Stimulated activated CD8-positive, alpha-beta memory T cell treated with anti-CD3 and anti-CD28 coated beads, Interleukin-2, amount 100 ng/mL, for 48 hours (primary cell): ENCODE results near the gene GMIP.
"Not testable (repeated sequence)": the region's sequence is repeated elsewhere in the genome, so short reads cannot be mapped to it uniquely, and the experiment has no call there.

ENCODE experiments used
- DNase-seq, 2 donors: peaks; one replicate each; pipeline ENCODE4 v3.0.0-alpha.2; 2020; ENCODE audit warnings: low read depth in 2 of 2

GMIP gene

DNA sequence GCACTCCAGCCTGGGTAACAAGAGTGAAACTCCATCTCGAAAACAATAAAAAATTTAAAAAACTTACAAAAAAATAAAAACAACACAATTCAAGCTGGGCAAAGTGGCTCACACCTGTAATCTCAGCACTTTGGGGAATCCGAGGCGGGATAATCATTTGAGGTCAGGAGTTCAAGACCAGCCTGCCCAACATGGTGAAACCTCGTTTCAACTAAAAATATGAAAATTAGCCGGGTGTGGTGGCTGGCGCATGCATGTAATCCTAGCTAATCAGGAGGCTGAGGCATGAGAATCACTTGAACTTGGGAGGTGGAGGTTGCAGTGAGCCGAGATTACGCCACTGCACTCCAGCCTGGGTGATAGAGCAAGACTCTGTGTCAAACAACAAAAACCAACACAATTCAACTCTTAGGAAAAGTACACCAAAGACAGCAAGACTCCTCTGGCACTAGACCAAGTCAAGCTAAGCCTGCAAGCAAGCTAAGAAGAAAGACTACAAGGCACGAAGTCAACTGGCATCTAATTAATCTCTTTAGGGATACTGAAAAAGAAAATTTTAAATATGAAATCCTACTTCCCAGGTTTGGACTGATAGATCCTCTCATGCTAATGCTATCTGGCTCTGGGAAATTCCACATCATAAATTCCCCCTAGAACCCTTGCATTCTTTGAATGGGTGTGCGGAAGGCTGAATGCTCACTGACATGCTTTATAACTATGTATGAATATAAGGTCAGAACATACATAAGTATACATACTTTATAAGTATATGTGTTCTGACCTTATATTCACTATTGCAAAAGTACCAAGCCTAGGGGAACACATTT, 32.9 kb downstream of the GMIP start:
- DNase-seq: no peak

DNA sequence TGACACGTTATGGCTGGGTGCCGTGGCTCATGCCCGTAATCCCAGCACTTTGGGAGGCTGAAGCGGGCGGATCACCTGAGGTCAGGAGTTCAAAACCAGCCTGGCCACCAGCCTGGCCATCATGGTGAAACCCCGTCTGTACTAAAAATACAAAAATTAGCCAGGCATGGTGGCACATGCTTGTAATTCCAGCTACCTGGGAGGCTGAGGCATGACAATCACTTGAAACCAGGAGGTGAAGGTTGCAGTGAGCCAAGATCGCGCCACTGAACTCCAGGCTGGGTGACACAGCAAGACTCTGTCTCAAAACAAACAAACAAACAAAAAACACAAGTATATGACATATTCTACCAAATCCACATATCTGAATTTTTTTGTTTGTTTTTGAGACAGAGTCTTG, 36.8 kb downstream of the GMIP start:
- not testable (repeated sequence) for DNase-seq

DNA sequence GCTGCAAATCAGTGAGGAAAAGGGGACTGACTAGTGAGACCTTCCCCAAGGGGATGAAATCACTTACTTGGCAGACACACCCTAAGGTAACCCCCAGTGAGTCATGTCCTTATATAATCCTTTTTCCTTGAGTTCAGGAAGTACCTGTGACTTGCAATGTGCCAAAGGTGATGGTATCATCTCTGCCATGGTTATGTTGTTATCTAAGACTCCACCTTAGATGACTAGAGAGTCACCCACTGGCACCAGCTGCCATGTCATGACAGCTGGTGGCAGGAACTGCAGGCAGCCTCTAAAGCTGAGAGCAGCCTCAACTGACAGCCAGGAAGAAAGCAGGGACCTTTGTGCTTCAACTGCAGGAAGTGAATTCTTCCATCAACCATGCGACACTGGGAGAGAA, 37.4 kb downstream of the GMIP start:
- DNase-seq: no peak

DNA sequence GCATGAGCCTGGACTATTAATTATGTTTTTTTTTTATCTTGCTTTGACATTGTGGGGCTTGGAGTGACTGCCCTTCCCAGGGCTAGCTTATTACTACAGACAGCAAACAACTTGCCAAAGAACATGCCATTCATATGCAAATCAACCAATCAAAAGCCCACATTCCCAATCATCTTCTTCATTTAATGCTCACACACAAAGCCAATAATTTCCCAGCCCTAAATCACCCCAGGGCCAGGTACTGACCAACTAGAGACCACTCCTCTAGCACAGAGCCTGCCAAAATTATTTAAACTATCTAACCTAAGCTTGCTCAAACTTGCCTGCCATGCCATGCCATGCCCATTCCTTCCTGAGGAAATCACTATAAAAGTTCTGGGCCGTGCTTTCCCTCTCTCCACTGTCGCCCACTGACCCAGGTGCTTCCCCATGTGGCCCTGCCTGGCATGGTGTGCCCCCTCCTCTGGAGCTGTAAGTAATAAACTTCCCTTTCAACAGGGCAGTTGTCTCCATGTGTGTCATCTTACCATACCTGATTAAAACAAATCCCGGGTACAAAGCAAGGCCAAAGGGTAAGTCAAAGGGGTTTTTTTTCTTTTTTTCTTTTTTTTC, 40.6 kb downstream of the GMIP start:
- DNase-seq: no peak

DNA sequence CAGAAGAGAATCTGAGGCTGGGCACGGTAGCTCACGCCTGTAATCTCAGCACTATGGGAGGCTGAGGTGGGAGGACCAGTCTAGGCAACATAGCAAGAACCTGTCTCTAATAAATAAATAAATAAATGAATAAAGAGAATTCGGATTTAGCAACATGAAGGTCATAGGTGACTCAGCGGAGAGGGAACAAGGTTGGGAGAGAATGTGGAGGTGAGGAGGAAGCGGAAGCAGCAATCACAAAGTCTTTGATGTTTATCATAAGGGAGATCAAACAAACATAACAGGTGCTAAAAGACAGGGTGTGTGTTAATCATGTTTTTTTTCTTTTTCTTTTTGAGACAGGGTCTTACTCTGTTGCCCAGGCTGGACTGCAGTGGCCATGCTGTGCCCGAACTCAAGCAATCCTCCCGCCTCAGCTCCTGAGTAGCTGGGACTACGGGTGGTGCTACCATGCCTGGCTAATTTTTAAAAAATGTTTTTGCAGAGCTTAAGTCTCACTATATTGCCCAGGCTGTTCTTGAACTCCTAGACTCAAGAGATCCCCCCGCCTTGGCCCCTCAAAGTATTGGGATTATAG, 41.2 kb downstream of the GMIP start:
- DNase-seq: no peak

DNA sequence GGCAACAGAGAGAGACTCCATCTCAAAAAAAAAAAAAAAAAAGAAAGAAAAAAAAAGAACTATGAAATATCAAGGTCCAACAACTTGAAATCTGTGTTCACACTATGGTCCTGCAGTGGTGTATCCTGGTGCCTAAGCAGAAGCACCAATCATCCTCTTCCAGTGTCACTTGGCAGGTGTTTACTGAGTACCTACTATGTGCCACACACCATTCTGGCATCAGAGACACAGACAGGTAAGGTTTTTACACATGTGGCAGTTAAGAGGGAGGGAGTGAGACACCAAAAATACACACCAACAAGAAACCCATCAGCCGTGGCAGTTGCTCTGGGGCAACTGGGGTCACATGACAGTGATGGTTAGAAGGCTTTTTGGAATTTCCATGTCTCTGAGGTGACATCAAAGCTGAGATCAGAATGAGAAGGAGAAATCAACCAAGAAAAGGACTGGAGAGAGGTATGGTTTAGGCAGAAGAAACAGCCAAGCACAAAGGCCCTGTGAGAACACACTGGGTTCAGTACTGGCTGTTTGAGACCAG, 42.6 kb downstream of the GMIP start:
- no peak for DNase-seq

DNA sequence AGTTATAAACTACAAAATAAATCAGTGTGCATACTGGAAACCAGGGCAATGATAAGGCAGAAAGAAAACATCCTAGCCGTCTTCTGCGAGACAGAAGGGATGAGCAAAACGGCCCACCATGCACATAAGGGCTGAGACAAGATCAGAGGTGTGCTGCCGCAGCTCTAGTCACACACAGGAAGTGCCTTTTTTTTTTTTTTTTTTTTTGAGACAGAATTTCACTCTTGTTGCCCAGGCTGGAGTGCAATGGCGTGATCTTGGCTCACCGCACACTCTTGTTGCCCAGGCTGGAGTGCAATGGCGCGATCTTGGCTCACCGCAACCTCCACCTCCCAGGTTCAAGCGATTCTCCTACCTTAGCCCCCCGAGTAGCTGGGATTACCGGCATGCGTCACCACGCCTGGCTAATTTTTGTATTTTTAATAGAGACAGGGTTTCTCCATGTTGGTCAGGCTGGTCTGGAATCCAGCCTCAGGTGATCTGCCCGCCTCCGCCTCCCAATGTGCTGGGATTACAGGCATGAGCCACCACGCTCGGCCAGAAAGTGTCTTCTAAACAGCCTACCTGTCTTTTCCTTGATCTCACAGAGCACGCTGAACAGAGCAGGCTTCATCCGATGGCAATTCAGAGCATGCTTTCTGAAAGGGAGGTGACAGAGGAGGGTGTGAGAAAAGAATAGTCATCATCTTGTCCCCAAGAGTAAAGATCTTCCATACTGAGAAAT, 44.6 kb downstream of the GMIP start:
- peak; percentile 20 to 37 for DNase-seq

DNA sequence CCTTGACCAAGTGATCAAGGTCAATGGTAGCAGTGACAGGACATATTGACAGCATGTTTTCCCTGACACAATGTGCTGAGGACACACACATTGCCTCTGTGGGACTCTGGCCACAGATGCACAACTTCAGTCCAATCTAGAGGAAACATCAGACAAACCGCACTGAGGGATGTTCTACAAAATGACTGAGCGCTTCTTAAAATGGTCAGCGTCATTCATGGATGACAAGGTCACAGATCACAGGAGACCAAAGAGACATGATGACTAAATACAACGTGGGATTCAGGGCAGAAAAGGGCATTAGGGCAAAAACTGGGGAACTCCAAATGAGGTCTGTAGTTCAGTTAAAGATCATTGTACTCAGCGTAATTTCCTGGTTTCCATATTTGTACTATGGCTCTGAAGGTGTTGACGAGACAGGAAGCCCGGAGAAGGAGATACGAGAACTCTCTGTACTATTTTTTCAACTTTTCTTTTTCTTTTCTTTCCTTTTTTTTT, 45.6 kb downstream of the GMIP start:
- DNase-seq: no peak

DNA sequence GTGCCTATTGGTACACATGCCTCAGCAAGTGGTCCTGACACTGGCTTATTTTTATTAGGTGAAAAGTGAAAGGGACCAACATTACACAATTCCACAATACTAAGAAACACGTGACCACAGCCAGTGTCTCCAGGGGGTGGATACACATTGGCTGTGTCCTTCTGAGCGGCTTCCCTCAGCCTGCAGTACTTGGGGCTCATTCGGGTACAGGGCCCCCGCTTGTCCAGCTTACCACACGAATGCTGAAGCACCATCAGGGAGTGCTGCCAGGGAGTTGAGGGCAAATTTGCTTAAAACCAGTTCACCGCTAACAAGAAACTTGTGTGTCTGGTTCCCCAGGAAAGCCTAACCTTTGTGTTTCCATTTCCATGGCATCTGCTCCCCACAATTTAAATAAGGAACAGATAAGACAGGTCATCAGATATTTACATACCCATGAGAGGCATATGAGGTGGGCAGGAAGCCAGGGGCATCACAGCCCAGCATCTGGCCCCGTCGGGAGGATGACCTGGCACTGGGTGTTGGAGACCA, 48.2 kb downstream of the GMIP start:
- no peak for DNase-seq

DNA sequence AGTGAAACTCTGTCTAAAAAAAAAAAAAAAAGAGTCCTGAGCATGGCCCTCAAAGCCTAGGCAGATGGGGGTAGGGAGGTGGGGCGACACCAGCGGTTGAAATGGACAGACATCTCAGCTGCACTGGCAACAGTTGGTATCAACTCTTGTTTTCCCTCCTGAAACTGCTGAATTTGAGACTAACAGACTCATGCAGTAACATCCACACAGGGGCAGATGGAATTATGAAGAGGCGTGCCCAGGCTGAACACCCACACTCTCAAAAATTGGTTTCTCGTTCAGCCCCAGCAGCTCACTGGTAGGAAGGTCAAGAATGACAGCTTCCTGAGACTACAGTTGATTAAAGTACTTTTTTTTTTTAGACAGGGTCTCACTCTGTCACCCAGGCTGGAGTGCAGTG, 49.1 kb downstream of the GMIP start:
- DNase-seq: no peak

DNA sequence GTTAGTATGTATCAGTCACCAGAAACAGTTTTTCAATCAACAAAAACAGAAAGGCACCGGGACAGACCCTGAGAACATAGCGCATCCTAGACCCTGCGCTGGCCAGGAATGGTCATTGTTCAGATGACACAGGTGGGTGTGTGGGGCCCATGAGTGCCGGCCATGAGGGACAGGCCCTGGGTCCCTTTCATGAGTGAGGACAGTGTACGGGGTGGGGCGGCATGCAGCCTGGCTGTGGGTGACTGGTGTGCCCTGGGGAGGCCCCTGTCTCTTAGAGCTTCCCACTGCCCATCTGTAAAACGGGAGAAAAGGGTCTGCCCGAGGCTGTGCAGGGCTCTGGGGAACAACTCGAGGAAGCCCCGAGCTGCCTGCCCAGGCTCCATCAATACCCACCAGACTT, 50.8 kb downstream of the GMIP start:
- no peak for DNase-seq

DNA sequence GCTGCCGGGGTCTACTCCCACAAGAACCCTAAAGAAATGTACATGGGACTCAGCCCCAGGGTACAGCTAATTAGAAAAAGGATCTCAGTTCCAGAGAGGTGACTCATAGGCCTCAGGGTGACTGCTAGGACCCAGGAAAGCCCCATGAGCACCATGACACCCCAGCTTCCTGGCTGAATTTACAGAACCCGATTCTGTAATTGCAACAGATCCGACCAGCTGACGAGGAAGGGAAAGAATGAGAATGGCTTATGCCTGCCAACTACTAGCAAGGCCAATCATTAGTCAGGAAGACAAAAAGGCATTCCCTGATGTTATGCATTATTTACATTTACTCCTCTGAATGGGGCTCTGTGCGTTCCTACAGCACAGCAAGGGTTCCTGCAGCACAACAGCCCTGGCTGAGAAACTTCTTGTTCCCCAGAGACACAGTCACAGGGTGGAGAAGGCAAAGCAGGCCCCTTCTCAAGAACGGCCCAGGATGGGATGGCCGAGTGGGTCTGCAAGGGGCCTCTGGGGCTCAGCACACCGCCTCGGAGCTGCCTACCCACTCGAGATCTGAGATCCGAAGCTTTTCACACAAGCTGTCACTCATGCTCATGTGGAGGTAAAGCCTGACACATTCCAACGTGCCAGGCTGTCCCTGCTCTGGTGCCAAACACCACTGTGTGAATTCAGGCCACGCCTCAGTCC, 52.2 kb downstream of the GMIP start:
- DNase-seq: peak; percentile 34 to 52

DNA sequence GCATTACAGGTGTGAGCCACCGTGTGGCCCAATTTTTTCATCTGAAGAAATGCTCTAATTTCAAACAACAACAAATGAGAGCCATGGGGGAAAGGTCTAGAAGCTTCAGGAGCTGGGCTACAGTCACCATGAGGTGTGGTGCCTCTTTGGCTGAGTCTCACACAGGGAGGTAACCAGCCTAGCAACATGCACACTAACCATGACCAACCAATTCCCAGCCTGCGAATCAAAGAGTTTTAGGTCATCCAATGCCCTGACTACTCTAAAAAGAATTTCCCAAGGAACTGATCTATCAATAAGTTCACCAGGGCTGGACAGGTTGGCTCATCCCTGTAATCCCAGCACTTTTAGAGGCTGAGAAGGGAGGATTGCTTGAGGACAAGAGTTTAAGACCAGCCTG, 54.9 kb downstream of the GMIP start:
- DNase-seq: no peak

DNA sequence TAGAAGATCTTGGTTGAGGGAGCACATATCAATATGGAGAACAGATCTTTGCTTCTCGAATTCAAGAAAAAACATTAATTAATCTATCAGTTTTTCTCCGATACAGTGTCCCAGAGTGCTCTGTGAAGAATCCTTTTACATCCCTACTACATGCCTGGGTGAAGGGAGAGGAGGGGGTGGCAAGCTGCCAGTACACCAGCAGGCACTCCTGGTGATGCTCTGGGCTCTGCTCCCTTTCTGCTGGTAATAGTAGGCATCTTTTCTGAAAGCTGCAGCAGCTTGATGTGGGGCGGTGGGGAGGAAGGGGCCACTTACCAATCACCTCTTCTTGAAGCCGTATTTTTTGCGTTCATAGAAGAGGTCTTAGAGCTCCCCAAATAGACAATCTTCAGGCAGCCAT, 55.7 kb downstream of the GMIP start:
- no peak for DNase-seq

DNA sequence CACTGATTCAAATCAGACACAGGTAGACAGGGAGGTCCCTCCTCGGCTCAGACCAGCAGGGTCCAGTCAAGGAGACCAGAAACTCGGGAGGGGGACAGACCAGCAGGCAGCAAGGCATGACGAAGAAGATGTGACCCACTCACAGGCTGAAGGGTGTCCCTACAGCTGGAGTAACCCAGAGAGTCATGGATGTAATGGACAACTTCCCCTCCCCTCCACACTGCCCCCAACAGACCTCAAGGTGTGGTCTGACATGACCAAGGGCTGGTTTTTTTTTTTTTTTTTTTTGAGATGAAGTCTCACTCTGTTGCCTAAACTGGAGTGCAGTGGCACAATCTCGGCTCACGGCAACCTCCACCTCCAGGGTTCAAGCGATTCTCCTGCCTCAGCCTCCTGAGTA, 59.1 kb downstream of the GMIP start:
- DNase-seq: no peak

DNA sequence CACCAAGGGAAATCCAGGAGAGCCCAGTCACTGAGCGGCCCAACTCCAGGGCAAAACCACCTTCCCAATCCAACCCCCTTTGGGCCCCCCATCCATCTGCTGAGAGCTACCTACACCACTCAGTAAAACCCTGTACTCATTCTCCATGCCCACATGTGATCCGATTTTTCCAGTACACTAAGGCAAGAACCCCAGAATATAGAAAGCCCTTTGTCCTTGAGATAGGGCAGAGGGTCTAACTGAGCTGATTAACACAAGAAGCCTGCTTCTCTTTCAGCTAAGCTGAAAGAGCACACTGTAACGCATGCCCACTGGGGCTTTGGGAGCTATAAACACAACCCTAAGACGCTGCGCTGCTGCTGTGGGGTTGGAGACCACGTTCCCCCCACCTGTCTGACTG, 61.0 kb downstream of the GMIP start:
- no peak for DNase-seq

DNA sequence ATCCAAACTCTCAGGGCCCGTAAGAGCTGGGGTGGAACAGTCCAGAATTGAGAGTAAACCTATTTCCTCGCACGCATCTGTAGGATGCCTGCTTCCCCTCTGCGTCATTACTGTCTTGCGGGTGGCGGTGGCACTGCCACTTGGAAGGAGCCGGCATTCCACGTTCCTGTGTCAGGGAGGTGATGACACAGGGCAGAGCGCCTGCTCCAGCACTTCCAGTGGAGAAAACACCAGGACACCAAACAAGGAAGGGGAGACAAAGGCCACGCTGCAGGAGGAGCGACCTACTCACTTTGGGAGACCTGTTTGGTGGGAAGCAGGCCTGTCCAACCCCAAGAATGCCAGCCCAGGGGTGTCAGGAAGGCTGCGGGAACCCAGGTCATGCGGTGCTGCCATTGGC, 62.1 kb downstream of the GMIP start:
- DNase-seq: no peak

DNA sequence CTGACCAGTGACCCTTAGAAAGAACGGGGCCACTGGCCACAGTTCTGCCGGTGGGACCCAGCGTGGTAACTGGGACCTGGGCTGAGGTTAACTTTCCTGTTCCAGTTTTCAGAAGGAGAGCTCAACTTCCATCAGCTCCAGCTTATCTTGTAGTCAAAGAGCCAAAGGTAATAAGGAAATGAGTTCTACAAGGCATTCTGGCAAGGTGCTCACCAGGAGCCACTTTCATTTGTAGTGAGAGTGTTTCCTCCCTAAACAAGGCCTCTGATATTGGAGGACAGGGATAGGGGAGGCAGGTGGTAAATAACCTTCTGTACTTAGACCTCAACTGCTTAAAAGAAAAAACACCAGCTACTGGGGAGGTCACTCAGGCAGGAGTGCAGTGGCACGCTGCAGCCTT, 63.0 kb downstream of the GMIP start:
- no peak for DNase-seq

DNA sequence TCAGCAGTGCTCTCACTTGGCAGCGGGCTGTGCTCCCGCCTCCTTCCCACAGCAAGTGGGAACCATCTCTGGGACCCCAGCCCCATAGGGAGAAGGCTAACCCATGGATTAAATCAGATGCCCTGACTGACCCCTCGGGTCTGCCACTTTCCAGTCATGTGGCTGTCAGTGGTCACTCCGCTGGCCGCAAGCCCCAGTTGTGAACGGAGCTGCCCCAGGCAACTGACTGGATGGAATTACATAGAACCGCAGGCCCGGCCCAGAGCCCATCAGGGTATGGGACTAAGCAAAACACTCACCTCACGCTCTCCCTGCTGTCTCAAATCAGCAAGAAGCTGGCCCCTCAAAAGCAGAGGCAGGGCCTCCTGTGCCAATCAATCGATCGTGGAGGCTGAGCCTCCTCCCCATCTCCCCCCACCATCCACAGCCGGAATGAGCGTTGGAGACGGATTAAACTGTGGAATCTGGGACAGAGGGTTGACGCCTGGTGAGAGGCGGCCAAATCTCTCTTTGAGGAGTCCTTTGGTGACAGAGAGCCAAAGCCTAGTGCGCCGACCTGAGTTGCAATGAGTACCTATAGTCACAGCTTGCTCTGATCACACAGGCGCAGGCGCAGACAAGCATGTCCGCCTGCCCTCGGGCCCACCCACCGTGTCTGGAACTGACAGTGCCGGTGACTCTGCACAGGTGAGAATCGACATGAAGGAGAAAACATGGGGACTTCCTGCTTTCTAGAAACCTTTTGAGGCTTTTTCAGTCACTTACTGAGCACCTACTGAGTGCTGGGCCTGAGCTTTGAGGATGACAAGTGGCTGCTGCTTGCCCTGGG, 63.7 kb downstream of the GMIP start:
- no peak for DNase-seq
